Tongue (tissue), 2 donors: ENCODE measurements around the gene UNC93B1. TPM values are rescaled to one million over a fixed set of nuclear protein-coding genes. Genes with fewer than 3 reads are reported as not detected.
"Not testable (repeated sequence)": the region's sequence is repeated elsewhere in the genome, so short reads cannot be mapped to it uniquely, and the experiment has no call there.

Experiments
- DNase-seq: peaks from one replicate; pipeline ENCODE4 v3.0.0-alpha.2; 2015
- total RNA-seq: library from RNA; depleted of rRNA; stranded (reverse); fragments of >200 nt; gene quantifications from one replicate; pipeline ENCODE4 v1.2.3, GENCODE V29; 2014

The UNC93B1 gene
- total RNA-seq, 1 donor from 2014 or later: 9.9 TPM

- no peak for DNase-seq
These were observed 5.6 kb upstream of the UNC93B1 start for GRCh38 chr11:68009391-68010089.

- peak; percentile 65 for DNase-seq
These were observed 4.8 kb upstream of the UNC93B1 start for GRCh38 chr11:68008381-68009337.

- no peak for DNase-seq
These were observed 3.8 kb upstream of the UNC93B1 start for GRCh38 chr11:68007498-68008380.

- DNase-seq: no peak
These were observed 2.8 kb upstream of the UNC93B1 start for GRCh38 chr11:68006606-68007166.

- DNase-seq: no peak
These were observed 846 bp upstream of the UNC93B1 start for GRCh38 chr11:68004551-68005335.

GRCh38 chr11:68002938-68003845 lies 705 bp downstream of the UNC93B1 start:
- DNase-seq: no peak

- no peak for DNase-seq
These were observed 1.3 kb downstream of the UNC93B1 start for GRCh38 chr11:68002575-68002937.

GRCh38 chr11:67999704-68000103 lies 4.2 kb downstream of the UNC93B1 start:
- no peak for DNase-seq

GRCh38 chr11:67999201-67999629 lies 4.7 kb downstream of the UNC93B1 start:
- no peak for DNase-seq

GRCh38 chr11:67998150-67999045 lies 5.5 kb downstream of the UNC93B1 start:
- DNase-seq: no peak

GRCh38 chr11:67997475-67997921 lies 6.4 kb downstream of the UNC93B1 start:
- no peak for DNase-seq

- DNase-seq: peak; percentile 65
These were observed 7.0 kb downstream of the UNC93B1 start for GRCh38 chr11:67996622-67997474.

GRCh38 chr11:67996051-67996450 lies 7.8 kb downstream of the UNC93B1 start:
- no peak for DNase-seq

- DNase-seq: not testable (repeated sequence)
These were observed 8.3 kb downstream of the UNC93B1 start for GRCh38 chr11:67995579-67995978.

- not testable (repeated sequence) for DNase-seq
These were observed 8.8 kb downstream of the UNC93B1 start for GRCh38 chr11:67995129-67995528.

- DNase-seq: not testable (repeated sequence)
These were observed 9.5 kb downstream of the UNC93B1 start for GRCh38 chr11:67994387-67994786.

GRCh38 chr11:67993821-67994220 lies 10.1 kb downstream of the UNC93B1 start:
- DNase-seq: not testable (repeated sequence)
